HG02798 (cell line): ENCODE data around the gene CDH4.
"Not testable (repeated sequence)": the region's sequence is repeated elsewhere in the genome, so short reads cannot be mapped to it uniquely, and the experiment has no call there.

Experiments
- ATAC-seq: cut with Tn5 transposase; IDR thresholded peaks from one replicate; pipeline ENCODE4 v1.9.1; 2021; ENCODE audit warnings: mild to moderate bottlenecking; ENCODE audit not compliant: unreplicated experiment, poor library complexity

Gene CDH4

GRCh38 chr20:61960836-61961235 is 708.8 kb downstream of the CDH4 start:
- ATAC-seq, result no peak

GRCh38 chr20:61963149-61963548 is 711.1 kb downstream of the CDH4 start:
- no peak for ATAC-seq

GRCh38 chr20:61963885-61964674 is 712.0 kb downstream of the CDH4 start:
- no peak for ATAC-seq

- ATAC-seq, result no peak
Observed at GRCh38 chr20:61964675-61965605, 712.9 kb downstream of the CDH4 start.

GRCh38 chr20:61965606-61966491 is 713.8 kb downstream of the CDH4 start:
- ATAC-seq, result no peak

- ATAC-seq, result no peak
Observed at GRCh38 chr20:61966492-61967244, 714.6 kb downstream of the CDH4 start.

- no peak for ATAC-seq
Observed at GRCh38 chr20:61967300-61967699, 715.2 kb downstream of the CDH4 start.

GRCh38 chr20:61968036-61968810 is 716.2 kb downstream of the CDH4 start:
- no peak for ATAC-seq

GRCh38 chr20:61968932-61969331 is 716.9 kb downstream of the CDH4 start:
- ATAC-seq, result no peak

GRCh38 chr20:61969806-61970205 is 717.7 kb downstream of the CDH4 start:
- no peak for ATAC-seq

- ATAC-seq, result no peak
Observed at GRCh38 chr20:61970357-61970756, 718.3 kb downstream of the CDH4 start.

- ATAC-seq, result not testable (repeated sequence)
Observed at GRCh38 chr20:61971595-61971994, 719.5 kb downstream of the CDH4 start.

- ATAC-seq, result no peak
Observed at GRCh38 chr20:61972636-61973508, 720.8 kb downstream of the CDH4 start.

GRCh38 chr20:61973515-61974356 is 721.7 kb downstream of the CDH4 start:
- no peak for ATAC-seq

GRCh38 chr20:61974357-61974665 is 722.2 kb downstream of the CDH4 start:
- no peak for ATAC-seq

GRCh38 chr20:61975407-61976129 is 723.5 kb downstream of the CDH4 start:
- ATAC-seq, result no peak

- no peak for ATAC-seq
Observed at GRCh38 chr20:61976263-61976643, 724.2 kb downstream of the CDH4 start.
